H1 (cell line): ENCODE measurements around the gene KCNH8. TPM values are rescaled to one million over a fixed set of nuclear protein-coding genes. Genes with fewer than 3 reads are reported as not detected.
A peak's percentile ranks its signal among the peaks of the same experiment; 100 is the strongest.

Source experiments
- CTCF ChIA-PET: fragments of 300-600 bp; sonication (Branson Sonifier 250); formaldehyde crosslinking; loops from one replicate; lab custom pipeline; 2021; ENCODE audit not compliant: partially characterized antibody; lab: Charles Lee
- POLR2A ChIA-PET: fragments of 300-600 bp; sonication (Branson Sonifier 250); formaldehyde crosslinking; loops from one replicate; lab custom pipeline; 2021; ENCODE audit warnings: inconsistent platforms; ENCODE audit not compliant: partially characterized antibody; lab: Charles Lee
- DNase-seq, 2 experiments: peaks; one replicate each; pipeline versions ENCODE4 v3.0.0 to v3.0.0-alpha.2; 2010 to 2022; ENCODE audit warnings: low spot score in 2 of 2, low read depth in 1 of 2, mixed read lengths in 1 of 2
- FAIRE-seq: peaks from 2 replicates; lab custom pipeline; 2011; peaks lifted over from hg19 to GRCh38; lab: Jason Lieb, UNC
- H2AFZ ChIP-seq: 2 replicates; pipeline ENCODE4 v1.8.1; 2012; ENCODE audit warnings: low read length, inconsistent platforms
- H2AK5ac ChIP-seq: 2 replicates; pipeline ENCODE4 v1.6.1; 2013; ENCODE audit warnings: low read depth, low read length
- H2BK120ac ChIP-seq: replicated peaks from 2 replicates; pipeline ENCODE3; 2013; ENCODE audit warnings: low read depth, low read length, inconsistent platforms
- H2BK12ac ChIP-seq: 2 replicates; pipeline ENCODE4 v1.6.1; 2013; ENCODE audit warnings: low read depth, low read length
- H2BK15ac ChIP-seq: 2 replicates; pipeline ENCODE4 v1.6.1; 2013; ENCODE audit warnings: low read length
- H2BK20ac ChIP-seq: 2 replicates; pipeline ENCODE4 v1.6.1; 2013; ENCODE audit warnings: low read length
- H2BK5ac ChIP-seq: 2 replicates; pipeline ENCODE4 v1.6.1; 2013; ENCODE audit warnings: low read depth, low read length
- H3K14ac ChIP-seq: 2 replicates; pipeline ENCODE4 v1.6.1; 2013; ENCODE audit warnings: inconsistent platforms; ENCODE audit not compliant: insufficient read length
- H3K18ac ChIP-seq: 2 replicates; pipeline ENCODE4 v1.6.1; 2013; ENCODE audit warnings: low read length; ENCODE audit errors: extremely low read depth
- H3K23ac ChIP-seq: 2 replicates; pipeline ENCODE4 v1.6.1; 2013; ENCODE audit warnings: inconsistent platforms; ENCODE audit not compliant: insufficient read length
- H3K23me2 ChIP-seq: 2 replicates; pipeline ENCODE4 v1.6.1; 2013; ENCODE audit warnings: low read depth, low read length
- H3K27ac ChIP-seq: 2 replicates; pipeline ENCODE4 v1.6.1; 2011; ENCODE audit warnings: low read depth, low read length, inconsistent platforms
- H3K27me3 ChIP-seq, 4 experiments: replicated peaks in 1 of 4; 1 replicate in 1 of 4; 2 replicates in 3 of 4; pipeline versions ENCODE4 v1.6.1 to v1.8.1; 2011 to 2013; ENCODE audit warnings: low read length in 3 of 4, mild to moderate bottlenecking in 3 of 4, inconsistent platforms in 2 of 4, mixed read lengths in 2 of 4, moderate library complexity in 1 of 4; ENCODE audit not compliant: control insufficient read depth in 3 of 4, insufficient read depth in 3 of 4; ENCODE audit errors: extremely low read depth in 1 of 4
- H3K36me3 ChIP-seq, 4 experiments: 2 replicates each; pipeline versions ENCODE4 v1.6.1 to v1.8.1; 2011 to 2013; ENCODE audit warnings: mild to moderate bottlenecking in 4 of 4, low read length in 3 of 4, moderate library complexity in 2 of 4, control low read depth in 1 of 4, inconsistent platforms in 1 of 4; ENCODE audit not compliant: insufficient read depth in 4 of 4, control insufficient read depth in 2 of 4
- H3K4ac ChIP-seq: replicated peaks from 2 replicates; pipeline ENCODE3; 2013; ENCODE audit warnings: low read length, low read depth, mixed read lengths, inconsistent platforms; ENCODE audit not compliant: insufficient read length
- H3K4me1 ChIP-seq, 4 experiments: replicated peaks in 1 of 4; 1 replicate in 1 of 4; 2 replicates in 3 of 4; pipeline versions ENCODE4 v1.6.1 to v1.8.1; 2011 to 2013; ENCODE audit warnings: low read length in 3 of 4, inconsistent platforms in 2 of 4, mixed read lengths in 1 of 4; ENCODE audit not compliant: insufficient read depth in 4 of 4, control insufficient read depth in 3 of 4
- H3K4me2 ChIP-seq, 2 experiments: 2 replicates each; pipeline versions ENCODE4 v1.6.1 to v1.8.1; 2011 to 2013; ENCODE audit warnings: low read depth in 2 of 2, low read length in 2 of 2, control low read depth in 1 of 2, inconsistent platforms in 1 of 2, mild to moderate bottlenecking in 1 of 2; ENCODE audit not compliant: insufficient read depth in 1 of 2
- H3K4me3 ChIP-seq, 4 experiments: fragments of 200-600, 300-600 bp in 1 of 4; sonication (generic), shearing (Covaris generic), sonication (Bioruptor Twin) in 1 of 4; 2 replicates each; pipeline versions ENCODE4 v1.5.1 to v1.8.1; 2011 to 2016; ENCODE audit warnings: low read length in 4 of 4, low read depth in 3 of 4, control low read depth in 2 of 4, inconsistent platforms in 2 of 4, mild to moderate bottlenecking in 2 of 4, mixed read lengths in 1 of 4, moderate library complexity in 1 of 4; ENCODE audit not compliant: insufficient read depth in 2 of 4; ENCODE audit errors: extremely low read depth in 1 of 4
- H3K56ac ChIP-seq: replicated peaks from 2 replicates; pipeline ENCODE3; 2013; ENCODE audit warnings: low read depth, mild to moderate bottlenecking, mixed read lengths, low read length, inconsistent platforms; ENCODE audit not compliant: insufficient read length
- H3K79me1 ChIP-seq: 2 replicates; pipeline ENCODE4 v1.6.1; 2013; ENCODE audit warnings: low read depth, low read length, control low read depth
- H3K79me2 ChIP-seq, 2 experiments: 2 replicates each; pipeline versions ENCODE4 v1.6.1 to v1.8.1; 2012 to 2013; ENCODE audit warnings: low read length in 2 of 2, mild to moderate bottlenecking in 2 of 2, inconsistent platforms in 1 of 2; ENCODE audit not compliant: insufficient read depth in 2 of 2, control insufficient read depth in 1 of 2
- H3K9ac ChIP-seq, 4 experiments: replicated peaks in 1 of 4; 1 replicate in 1 of 4; 2 replicates in 3 of 4; pipeline versions ENCODE4 v1.6.1 to v1.8.1; 2011 to 2013; ENCODE audit warnings: low read depth in 3 of 4, low read length in 3 of 4, control low read depth in 2 of 4, mild to moderate bottlenecking in 2 of 4, moderate library complexity in 2 of 4, inconsistent platforms in 1 of 4; ENCODE audit errors: extremely low read depth in 1 of 4
- H3K9me3 ChIP-seq, 2 experiments: 2 replicates each; pipeline versions ENCODE4 v1.6.1 to v1.8.1; 2012 to 2013; ENCODE audit warnings: mild to moderate bottlenecking in 2 of 2, moderate library complexity in 2 of 2, control low read depth in 1 of 2, inconsistent platforms in 1 of 2, low read depth in 1 of 2, low read length in 1 of 2, mixed read lengths in 1 of 2; ENCODE audit not compliant: insufficient read depth in 2 of 2
- H4K20me1 ChIP-seq, 2 experiments: replicated peaks in 1 of 2; 2 replicates each; pipeline versions ENCODE3 to v1.8.1; 2011 to 2013; ENCODE audit warnings: inconsistent platforms in 2 of 2, low read length in 2 of 2, mild to moderate bottlenecking in 1 of 2; ENCODE audit not compliant: insufficient read depth in 2 of 2, control insufficient read depth in 1 of 2
- H4K5ac ChIP-seq: 2 replicates; pipeline ENCODE4 v1.6.1; 2013; ENCODE audit warnings: low read length, low read depth, mixed read lengths, inconsistent platforms; ENCODE audit not compliant: insufficient read length
- H4K8ac ChIP-seq: 2 replicates; pipeline ENCODE4 v1.8.0; 2013; ENCODE audit warnings: mild to moderate bottlenecking, moderate library complexity, low read length, inconsistent platforms; ENCODE audit not compliant: insufficient read depth; ENCODE audit errors: extremely low read depth
- H4K91ac ChIP-seq: replicated peaks from 2 replicates; pipeline ENCODE3; 2013; ENCODE audit warnings: low read length, mixed read lengths, inconsistent platforms; ENCODE audit not compliant: insufficient read length
- NANOG ChIP-seq: IDR thresholded peaks from 2 replicates; pipeline ENCODE4 v1.6.1; 2011; ENCODE audit warnings: low read length, low read depth, mild to moderate bottlenecking, inconsistent platforms; ENCODE audit not compliant: insufficient read depth, poor library complexity, severe bottlenecking
- RBBP5 ChIP-seq: IDR thresholded peaks from 2 replicates; pipeline ENCODE4 v1.7.1; 2012; ENCODE audit warnings: low read depth, mild to moderate bottlenecking, inconsistent platforms, low read length, moderate library complexity, borderline replicate concordance
- SRF ChIP-seq: IDR thresholded peaks from 2 replicates; pipeline ENCODE4 v1.6.1; 2011; ENCODE audit warnings: mild to moderate bottlenecking, low read depth, low read length, moderate library complexity
- TAF1 ChIP-seq: IDR thresholded peaks from 2 replicates; pipeline ENCODE4 v1.6.1; 2011; ENCODE audit warnings: mild to moderate bottlenecking, low read depth, low read length
- TEAD4 ChIP-seq: IDR thresholded peaks from 2 replicates; pipeline ENCODE4 v1.6.1; 2012; ENCODE audit warnings: low read depth, low read length, inconsistent platforms, mixed read lengths
- YY1 ChIP-seq: IDR thresholded peaks from 2 replicates; pipeline ENCODE4 v1.6.1; 2011; ENCODE audit warnings: low read depth, mild to moderate bottlenecking, low read length
- WGBS, 2 experiments: shearing (Covaris generic) in 1 of 2; methylation state at CpG; one replicate each; pipeline versions ENCODE4 v1.1.6 to v1.1.7; 2013 to 2015; ENCODE audit warnings: low lambda C conversion rate in 2 of 2, mixed read lengths in 2 of 2, inconsistent platforms in 1 of 2, low coverage in 1 of 2, missing lambda C conversion rate in 1 of 2; ENCODE audit not compliant: insufficient replicate concordance in 2 of 2, insufficient coverage in 1 of 2, insufficient read length in 1 of 2; ENCODE audit errors: extremely low coverage in 1 of 2, missing lambda C conversion rate in 1 of 2; 5-methylcytosine and 5-hydroxymethylcytosine counted together
- polyA plus RNA-seq, 7 experiments: library from polyadenylated mRNA; depleted of rRNA in 3 of 7; stranded (reverse) in 5 of 7; unstranded in 2 of 7; fragments of >200 nt in 5 of 7; fragments of 200-250 nt in 2 of 7; gene quantifications; 1 replicate in 5 of 7; 2 replicates in 1 of 7; 4 replicates in 1 of 7; pipeline versions ENCODE4 v1.2.1 to v1.2.3, GENCODE V29; 2011 to 2013; ENCODE audit warnings: missing spikeins in 2 of 7, mixed read lengths in 2 of 7
- total RNA-seq: library from RNA; stranded (reverse); fragmentation: NEBNext Ultra II Directional; extraction: Animal tissue kit (Norgen Biotek cat#: 25700); gene quantifications from 2 replicates; pipeline ENCODE4 v1.2.1, GENCODE V29; 2021

The KCNH8 gene
- total and polyA plus RNA-seq, 2 of the 8 experiments (the other 6 are each of a cell fraction or from before 2014, with no cell fraction given), result 2.2 to 2.4 TPM

GRCh38 chr3:19473971-19474580, 325.8 kb downstream of the KCNH8 start:
- Histone ChIP-seq H3K14ac (no peak overlapping the region), H4K91ac (no peak overlapping the region), H2BK5ac (no peak overlapping the region), H4K5ac (no peak overlapping the region), H2BK12ac (no peak overlapping the region), H4K8ac (no peak overlapping the region), H3K23me2 (no peaks in the 10 kb centered on the region), H2BK15ac (no peak overlapping the region), H3K9ac (no peak overlapping the region), H3K4me2 (0 out of 4 replicates have a peak overlapping the region, but pooled peaks of 1 of the 2 experiments have one; percentile 5), H3K23ac (no peak overlapping the region), H3K27ac (no peak overlapping the region), H3K27me3 (no peaks in the 10 kb centered on the region), H3K18ac (no peak overlapping the region), H2AFZ (no peak overlapping the region), H2BK120ac (no peak overlapping the region), H3K9me3 (peaks cover 4 to 6% of the 10 kb centered on the region in 2 experiments; a peak in 3 of 4 replicates), H3K56ac (no peak overlapping the region), H2AK5ac (no peak overlapping the region), H3K4me3 (no peak overlapping the region), H3K4ac (no peak overlapping the region), H3K4me1 (peaks cover 0 to 11% (median 3%) of the 10 kb centered on the region in 4 experiments; a peak in 2 of 7 replicates), H3K79me1 (no peaks in the 10 kb centered on the region), H4K20me1 (no peaks in the 10 kb centered on the region), H3K36me3 (peaks cover 0 to 5% (median 0%) of the 10 kb centered on the region in 4 experiments; a peak in 3 of 8 replicates), H3K79me2 (no peaks in the 10 kb centered on the region), H2BK20ac (no peak overlapping the region)
- ChIA-PET POLR2A (no interaction called here), CTCF (interaction anchor here (1.2 kb wide), 1 partner anchor 410 kb away, joined by 3 read pairs; no protein-coding TSS in a partner anchor)
- no peak for DNase-seq
- FAIRE-seq, result peak; percentile 39
- 22% methylated on average over 3 of the region's 3 CpGs; no CpG with 5 or more reads in 1 of the 2 experiments for WGBS, 2 experiments
- TF ChIP-seq YY1 (0 out of 2 replicates have a peak, but pooled peaks have one; percentile 37), NANOG (peak; percentile 45), TAF1 (no peak), TEAD4 (0 out of 2 replicates have a peak, but pooled peaks have one; percentile 23), RBBP5 (no peak), SRF (no peak)
